Measurements from ENCODE around the gene SERPINB1. TPM values are rescaled to one million over a fixed set of nuclear protein-coding genes. Genes with fewer than 3 reads are reported as not detected.

Gene SERPINB1
- total and polyA plus RNA-seq, 10 of the 15 experiments (the other 5 are each of a cell fraction or from before 2014, with no cell fraction given) = 0.45 to 2.4 (median 0.83) TPM

DNA sequence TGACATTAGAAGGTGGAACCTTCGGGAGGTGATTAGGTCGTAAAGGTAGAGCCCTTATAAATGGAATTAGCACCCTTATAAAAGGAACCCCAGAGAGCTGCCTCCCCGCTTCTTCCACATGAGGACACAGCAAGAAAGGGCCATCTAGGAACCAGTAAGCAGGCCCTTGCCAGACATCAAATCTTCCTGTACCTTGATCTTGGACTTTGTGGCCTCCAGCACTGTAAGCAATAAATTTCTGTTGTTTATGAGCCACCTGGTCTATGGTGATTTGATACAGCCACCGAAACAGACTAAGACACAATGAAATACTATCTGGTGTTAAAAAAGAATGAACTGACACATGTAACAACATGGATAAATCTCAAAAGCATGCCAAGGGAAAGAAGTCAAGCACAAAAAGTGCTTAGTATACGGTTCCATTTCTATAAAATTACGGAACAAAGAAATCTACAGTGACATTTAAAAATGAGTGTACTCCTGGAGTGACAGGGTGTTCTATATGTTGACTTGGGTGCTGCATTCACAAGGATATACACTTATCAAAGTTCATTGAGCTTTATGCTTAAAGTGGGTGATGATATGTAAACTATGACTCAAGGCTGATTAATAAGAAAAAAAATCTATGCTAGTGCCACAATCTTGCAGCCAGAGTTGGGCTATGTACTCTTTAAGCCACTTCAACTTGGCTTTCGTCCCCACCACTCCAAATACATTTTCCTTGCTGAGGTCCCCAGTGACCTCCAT, 18.4 kb downstream of the SERPINB1 start:
- Histone ChIP-seq H3K36me3 (ENCODE audit: control insufficient read depth in 2 of 2, insufficient read depth in 2 of 2, low read length in 1 of 2) (no peaks in the 10 kb centered on the region), H3K27me3 (replicated peaks in 1 of 2; ENCODE audit: control insufficient read depth in 2 of 2, insufficient read depth in 2 of 2, low read length in 1 of 2) (peaks cover 1 to 8% of the 10 kb centered on the region in 2 experiments; a peak in 1 of 4 replicates), H3K4me2 (ENCODE audit: control insufficient read depth, insufficient read depth) (no peak overlapping the region), H4K20me1 (ENCODE audit: control insufficient read depth, insufficient read depth) (no peaks in the 10 kb centered on the region), H3K4me1 (ENCODE audit: control insufficient read depth, insufficient read depth, low read length) (no peaks in the 10 kb centered on the region), H3K4me3 (no peak overlapping the region), H3K9ac (ENCODE audit: control insufficient read depth, insufficient read depth, low read length) (no peak overlapping the region), H3K9me3 (replicated peaks; ENCODE audit: control insufficient read depth, insufficient read depth, low read length) (no peaks in the 10 kb centered on the region), H3K79me2 (ENCODE audit: control insufficient read depth, insufficient read depth, low read length) (no peaks in the 10 kb centered on the region), H2AFZ (ENCODE audit: control insufficient read depth, low read depth, low read length) (no peak overlapping the region), H3K27ac (ENCODE audit: control insufficient read depth, insufficient read depth) (no peak overlapping the region)
- ATAC-seq (no peak), DNase-seq (ENCODE audit: low read depth, low spot score) (no peak), FAIRE-seq (no peak)
- BruUV-seq (replicated peaks) = no TSS peak
- 72% methylated on average over 7 of the region's 7 CpGs for WGBS (ENCODE audit: insufficient coverage, insufficient replicate concordance, low lambda C conversion rate, missing lambda C conversion rate)
- ChIA-PET SMC1A (ENCODE audit: uncharacterized antibody, unreplicated experiment) (interaction anchor here (1.5 kb wide), 1 partner anchor 10 kb away, joined by 5 read pairs; no protein-coding TSS in a partner anchor), RAD21 (ENCODE audit: unreplicated experiment) (no interaction called here), CTCF (interaction anchor here (1.1 to 1.5 kb wide), 2 partner anchors 32 to 62 kb away, joined by 3 read pairs; no protein-coding TSS in a partner anchor), POLR2A (no interaction called here)
- in situ Hi-C loops (cut with MboI) = no loop called here
- intact Hi-C loops (cut with micrococcal nuclease; ENCODE audit: unreplicated experiment) = no loop called here
- TF ChIP-seq, protein P1, sequence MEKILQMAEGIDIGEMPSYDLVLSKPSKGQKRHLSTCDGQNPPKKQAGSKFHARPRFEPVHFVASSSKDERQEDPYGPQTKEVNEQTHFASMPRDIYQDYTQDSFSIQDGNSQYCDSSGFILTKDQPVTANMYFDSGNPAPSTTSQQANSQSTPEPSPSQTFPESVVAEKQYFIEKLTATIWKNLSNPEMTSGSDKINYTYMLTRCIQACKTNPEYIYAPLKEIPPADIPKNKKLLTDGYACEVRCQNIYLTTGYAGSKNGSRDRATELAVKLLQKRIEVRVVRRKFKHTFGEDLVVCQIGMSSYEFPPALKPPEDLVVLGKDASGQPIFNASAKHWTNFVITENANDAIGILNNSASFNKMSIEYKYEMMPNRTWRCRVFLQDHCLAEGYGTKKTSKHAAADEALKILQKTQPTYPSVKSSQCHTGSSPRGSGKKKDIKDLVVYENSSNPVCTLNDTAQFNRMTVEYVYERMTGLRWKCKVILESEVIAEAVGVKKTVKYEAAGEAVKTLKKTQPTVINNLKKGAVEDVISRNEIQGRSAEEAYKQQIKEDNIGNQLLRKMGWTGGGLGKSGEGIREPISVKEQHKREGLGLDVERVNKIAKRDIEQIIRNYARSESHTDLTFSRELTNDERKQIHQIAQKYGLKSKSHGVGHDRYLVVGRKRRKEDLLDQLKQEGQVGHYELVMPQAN (conservative IDR thresholded peaks at IDR 0.05) = no peak
- TF ChIP-seq MTA2 (IDR thresholded peaks at IDR 0.05; ENCODE audit: low read depth) = no peak
- TF ChIP-seq, protein P2, sequence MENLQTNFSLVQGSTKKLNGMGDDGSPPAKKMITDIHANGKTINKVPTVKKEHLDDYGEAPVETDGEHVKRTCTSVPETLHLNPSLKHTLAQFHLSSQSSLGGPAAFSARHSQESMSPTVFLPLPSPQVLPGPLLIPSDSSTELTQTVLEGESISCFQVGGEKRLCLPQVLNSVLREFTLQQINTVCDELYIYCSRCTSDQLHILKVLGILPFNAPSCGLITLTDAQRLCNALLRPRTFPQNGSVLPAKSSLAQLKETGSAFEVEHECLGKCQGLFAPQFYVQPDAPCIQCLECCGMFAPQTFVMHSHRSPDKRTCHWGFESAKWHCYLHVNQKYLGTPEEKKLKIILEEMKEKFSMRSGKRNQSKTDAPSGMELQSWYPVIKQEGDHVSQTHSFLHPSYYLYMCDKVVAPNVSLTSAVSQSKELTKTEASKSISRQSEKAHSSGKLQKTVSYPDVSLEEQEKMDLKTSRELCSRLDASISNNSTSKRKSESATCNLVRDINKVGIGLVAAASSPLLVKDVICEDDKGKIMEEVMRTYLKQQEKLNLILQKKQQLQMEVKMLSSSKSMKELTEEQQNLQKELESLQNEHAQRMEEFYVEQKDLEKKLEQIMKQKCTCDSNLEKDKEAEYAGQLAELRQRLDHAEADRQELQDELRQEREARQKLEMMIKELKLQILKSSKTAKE (IDR thresholded peaks at IDR 0.05; ENCODE audit: low read depth, poor library complexity, severe bottlenecking) = no peak
- no peak for TF ChIP-seq HDAC6 (IDR thresholded peaks at IDR 0.05; ENCODE audit: unreplicated experiment)
- no peak for TF ChIP-seq ZBED1 (IDR thresholded peaks at IDR 0.05; ENCODE audit: borderline replicate concordance)
- TF ChIP-seq MEF2B (IDR thresholded peaks at IDR 0.05; ENCODE audit: partially characterized antibody, poor library complexity, severe bottlenecking) = no peak
- no peak for TF ChIP-seq SUPT20H (IDR thresholded peaks at IDR 0.05; ENCODE audit: borderline replicate concordance, control insufficient read depth, low read depth, low read length)
- TF ChIP-seq, protein P3, sequence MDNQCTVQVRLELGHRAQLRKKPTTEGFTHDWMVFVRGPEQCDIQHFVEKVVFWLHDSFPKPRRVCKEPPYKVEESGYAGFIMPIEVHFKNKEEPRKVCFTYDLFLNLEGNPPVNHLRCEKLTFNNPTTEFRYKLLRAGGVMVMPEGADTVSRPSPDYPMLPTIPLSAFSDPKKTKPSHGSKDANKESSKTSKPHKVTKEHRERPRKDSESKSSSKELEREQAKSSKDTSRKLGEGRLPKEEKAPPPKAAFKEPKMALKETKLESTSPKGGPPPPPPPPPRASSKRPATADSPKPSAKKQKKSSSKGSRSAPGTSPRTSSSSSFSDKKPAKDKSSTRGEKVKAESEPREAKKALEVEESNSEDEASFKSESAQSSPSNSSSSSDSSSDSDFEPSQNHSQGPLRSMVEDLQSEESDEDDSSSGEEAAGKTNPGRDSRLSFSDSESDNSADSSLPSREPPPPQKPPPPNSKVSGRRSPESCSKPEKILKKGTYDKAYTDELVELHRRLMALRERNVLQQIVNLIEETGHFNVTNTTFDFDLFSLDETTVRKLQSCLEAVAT (IDR thresholded peaks at IDR 0.05) = no peak
- TF ChIP-seq, protein P4, sequence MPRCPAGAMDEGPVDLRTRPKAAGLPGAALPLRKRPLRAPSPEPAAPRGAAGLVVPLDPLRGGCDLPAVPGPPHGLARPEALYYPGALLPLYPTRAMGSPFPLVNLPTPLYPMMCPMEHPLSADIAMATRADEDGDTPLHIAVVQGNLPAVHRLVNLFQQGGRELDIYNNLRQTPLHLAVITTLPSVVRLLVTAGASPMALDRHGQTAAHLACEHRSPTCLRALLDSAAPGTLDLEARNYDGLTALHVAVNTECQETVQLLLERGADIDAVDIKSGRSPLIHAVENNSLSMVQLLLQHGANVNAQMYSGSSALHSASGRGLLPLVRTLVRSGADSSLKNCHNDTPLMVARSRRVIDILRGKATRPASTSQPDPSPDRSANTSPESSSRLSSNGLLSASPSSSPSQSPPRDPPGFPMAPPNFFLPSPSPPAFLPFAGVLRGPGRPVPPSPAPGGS (IDR thresholded peaks at IDR 0.05; ENCODE audit: borderline replicate concordance, insufficient read depth, low read depth, low read length, poor library complexity, severe bottlenecking) = no peak
- no peak for TF ChIP-seq KDM1A (IDR thresholded peaks at IDR 0.05; ENCODE audit: borderline replicate concordance)
- TF ChIP-seq NFYA (IDR thresholded peaks at IDR 0.05; ENCODE audit: borderline replicate concordance, low read depth, low read length) = no peak
- TF ChIP-seq TCF3 (IDR thresholded peaks at IDR 0.05; ENCODE audit: borderline replicate concordance, insufficient read depth, low read depth, low read length) = no peak
- TF ChIP-seq NRF1 (conservative IDR thresholded peaks at IDR 0.05; ENCODE audit: low read depth, low read length) = no peak
- TF ChIP-seq, protein P5, sequence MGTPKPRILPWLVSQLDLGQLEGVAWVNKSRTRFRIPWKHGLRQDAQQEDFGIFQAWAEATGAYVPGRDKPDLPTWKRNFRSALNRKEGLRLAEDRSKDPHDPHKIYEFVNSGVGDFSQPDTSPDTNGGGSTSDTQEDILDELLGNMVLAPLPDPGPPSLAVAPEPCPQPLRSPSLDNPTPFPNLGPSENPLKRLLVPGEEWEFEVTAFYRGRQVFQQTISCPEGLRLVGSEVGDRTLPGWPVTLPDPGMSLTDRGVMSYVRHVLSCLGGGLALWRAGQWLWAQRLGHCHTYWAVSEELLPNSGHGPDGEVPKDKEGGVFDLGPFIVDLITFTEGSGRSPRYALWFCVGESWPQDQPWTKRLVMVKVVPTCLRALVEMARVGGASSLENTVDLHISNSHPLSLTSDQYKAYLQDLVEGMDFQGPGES (IDR thresholded peaks at IDR 0.05) = no peak
